ENCODE measurements around the gene LDLRAD4.

DNA sequence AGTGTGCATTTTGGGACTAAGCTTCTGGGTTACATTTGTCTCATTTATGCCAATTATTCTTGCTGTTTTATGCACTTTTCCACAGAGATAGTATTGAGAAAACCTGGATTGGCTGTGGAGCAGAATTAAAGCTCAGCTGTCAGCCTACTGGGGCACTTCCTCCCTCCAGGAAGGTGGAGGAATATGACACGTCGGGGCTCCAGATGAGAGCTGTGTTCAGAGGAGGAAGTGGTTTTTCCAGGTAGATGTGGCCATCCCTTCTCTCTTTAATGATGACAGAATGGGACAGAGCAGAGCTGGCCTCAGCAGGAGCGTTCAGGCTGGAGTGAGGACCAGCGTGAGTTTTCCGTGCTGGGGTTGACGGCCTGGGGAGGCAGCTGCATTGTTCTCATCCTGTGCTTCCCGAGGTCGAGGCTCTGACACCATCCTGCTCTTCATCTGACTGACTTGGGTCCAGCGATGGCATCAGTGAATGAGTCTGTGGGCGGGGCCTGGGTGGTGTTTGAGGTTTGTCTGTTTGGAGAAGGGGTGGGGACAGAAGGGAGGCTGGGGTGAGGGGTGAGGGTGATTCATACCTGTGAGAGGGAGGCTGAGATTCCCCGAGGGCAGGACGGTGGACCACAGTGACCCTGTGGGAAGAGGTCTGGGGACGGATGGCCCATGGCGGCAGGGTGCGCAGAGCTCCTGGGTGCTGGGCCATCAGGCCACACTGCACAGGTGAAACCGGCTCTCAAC, 207.0 kb downstream of the LDLRAD4 start:
- TF ChIP-seq, protein P1, sequence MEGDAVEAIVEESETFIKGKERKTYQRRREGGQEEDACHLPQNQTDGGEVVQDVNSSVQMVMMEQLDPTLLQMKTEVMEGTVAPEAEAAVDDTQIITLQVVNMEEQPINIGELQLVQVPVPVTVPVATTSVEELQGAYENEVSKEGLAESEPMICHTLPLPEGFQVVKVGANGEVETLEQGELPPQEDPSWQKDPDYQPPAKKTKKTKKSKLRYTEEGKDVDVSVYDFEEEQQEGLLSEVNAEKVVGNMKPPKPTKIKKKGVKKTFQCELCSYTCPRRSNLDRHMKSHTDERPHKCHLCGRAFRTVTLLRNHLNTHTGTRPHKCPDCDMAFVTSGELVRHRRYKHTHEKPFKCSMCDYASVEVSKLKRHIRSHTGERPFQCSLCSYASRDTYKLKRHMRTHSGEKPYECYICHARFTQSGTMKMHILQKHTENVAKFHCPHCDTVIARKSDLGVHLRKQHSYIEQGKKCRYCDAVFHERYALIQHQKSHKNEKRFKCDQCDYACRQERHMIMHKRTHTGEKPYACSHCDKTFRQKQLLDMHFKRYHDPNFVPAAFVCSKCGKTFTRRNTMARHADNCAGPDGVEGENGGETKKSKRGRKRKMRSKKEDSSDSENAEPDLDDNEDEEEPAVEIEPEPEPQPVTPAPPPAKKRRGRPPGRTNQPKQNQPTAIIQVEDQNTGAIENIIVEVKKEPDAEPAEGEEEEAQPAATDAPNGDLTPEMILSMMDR (IDR thresholded peaks at IDR 0.05; ENCODE audit: borderline replicate concordance, extremely low read depth, low read length, poor library complexity, severe bottlenecking) = no peak
- no peak for TF ChIP-seq EZH2 (IDR thresholded peaks at IDR 0.05; ENCODE audit: borderline replicate concordance, low read depth, low read length, severe bottlenecking)

All from DND-41 (cell line).